Thyroid gland (tissue), 4 donors: ENCODE results near the gene UPK1A. TPM values are rescaled to one million over a fixed set of nuclear protein-coding genes. Genes with fewer than 3 reads are reported as not detected.

Experiments used
- DNase-seq, 2 donors: peaks; one replicate each; pipeline ENCODE4 v3.0.0-alpha.2; 2019
- H3K27ac ChIP-seq, 3 donors: fragments of 200-600 bp; sonication (generic); 1 replicate in 2 of 3; 2 replicates in 1 of 3; pipeline ENCODE4 v1.5.1; 2016 to 2019; ENCODE audit warnings: mild to moderate bottlenecking in 1 of 3, moderate library complexity in 1 of 3
- H3K27me3 ChIP-seq: fragments of 200-600 bp; sonication (generic); one replicate; pipeline ENCODE4 v1.5.1; 2019
- H3K36me3 ChIP-seq, 2 donors: fragments of 200-600 bp; sonication (generic); one replicate each; pipeline ENCODE4 v1.5.1; 2016 to 2019
- H3K4me1 ChIP-seq, 2 donors: fragments of 200-600 bp; sonication (generic); one replicate each; pipeline ENCODE4 v1.5.1; 2017 to 2019
- H3K4me3 ChIP-seq, 3 donors: fragments of 200-600 bp; sonication (generic); replicated peaks in 1 of 3; 1 replicate in 2 of 3; 2 replicates in 1 of 3; pipeline ENCODE4 v1.5.1; 2016; ENCODE audit warnings: mild to moderate bottlenecking in 1 of 3
- H3K9me3 ChIP-seq: fragments of 200-600 bp; sonication (generic); one replicate; pipeline ENCODE4 v1.5.1; 2017
- POLR2A ChIP-seq, 2 donors: fragments of 450-650 bp; IDR thresholded peaks; one replicate each; pipeline ENCODE4 v1.6.1; 2017; ENCODE audit warnings: antibody characterized with exemption in 2 of 2, mild to moderate bottlenecking in 2 of 2, moderate library complexity in 1 of 2
- WGBS, 2 donors: methylation state at CpG; one replicate each; pipeline ENCODE4 v1.1.5; 2017; 5-methylcytosine and 5-hydroxymethylcytosine counted together
- intact Hi-C: fragments of 100-400 bp; cut with DNase I; formaldehyde crosslinking; loops from one replicate; pipeline ENCODE4 v1.15.1; 2023
- total RNA-seq, 4 donors: library from RNA; depleted of rRNA; stranded (reverse); fragments of >200 nt; gene quantifications; one replicate each; pipeline ENCODE4 v1.2.3, GENCODE V29; 2016
- TF ChIP-seq, protein P1 (sequence below), 6 experiments: fragments of 200-600 bp in 3 of 6; fragments of 450-650 bp in 3 of 6; sonication (generic) in 3 of 6; IDR thresholded peaks; one replicate each; pipeline ENCODE4 v1.5.1; 2016 to 2019; ENCODE audit warnings: antibody characterized with exemption in 6 of 6, mild to moderate bottlenecking in 2 of 6, inconsistent platforms in 1 of 6, moderate library complexity in 1 of 6

UPK1A gene
- total RNA-seq, 4 donors from 2014 or later, result not detected

DNA sequence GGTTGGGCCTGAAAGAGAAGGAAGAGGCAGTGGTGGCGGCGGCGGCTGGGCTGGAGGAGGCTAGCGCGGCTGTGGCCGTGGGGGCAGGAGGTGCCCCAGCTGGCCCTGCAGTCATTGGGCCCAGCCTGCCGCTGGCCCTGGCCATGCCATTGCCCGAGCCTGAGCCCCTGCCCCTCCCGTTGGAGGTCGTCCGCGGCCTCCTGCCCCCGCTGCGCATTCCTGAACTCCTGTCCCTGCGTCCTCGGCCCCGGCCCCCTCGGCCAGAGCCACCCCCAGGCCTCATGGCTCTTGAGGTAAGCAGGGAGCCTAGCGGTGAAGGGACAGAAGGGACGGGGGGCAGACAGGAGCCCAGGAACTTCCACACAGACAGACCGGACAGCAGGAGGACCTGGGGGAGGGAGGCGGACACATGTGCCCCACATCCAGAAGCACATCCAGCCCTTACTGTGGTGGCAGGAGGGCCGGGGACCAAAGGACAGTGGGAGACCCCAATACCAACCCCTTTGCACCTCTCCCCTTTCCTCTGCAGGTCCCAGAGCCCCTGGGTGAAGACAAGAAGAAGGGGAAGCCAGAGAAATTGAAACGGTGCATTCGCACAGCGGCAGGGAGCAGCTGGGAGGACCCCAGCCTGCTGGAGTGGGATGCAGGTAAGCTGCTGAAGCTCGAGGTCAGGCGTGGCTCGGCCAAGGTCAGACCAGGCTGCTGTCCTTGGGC is 32.4 kb upstream of the UPK1A start:
- Histone ChIP-seq H3K4me1 (peaks cover 8 to 12% of the 10 kb centered on the region in 2 donors), H3K27me3 (no peaks in the 10 kb centered on the region), H3K4me3 (no peak overlapping the region), H3K36me3 (peaks cover 71 to 75% of the 10 kb centered on the region in 2 donors), H3K27ac (no peak overlapping the region), H3K9me3 (no peaks in the 10 kb centered on the region)
- WGBS, 2 donors, result 92 to 98% methylated on average over 12 to 20 of the region's 29 CpGs
- no peak for TF ChIP-seq POLR2A (IDR thresholded peaks at IDR 0.05)
- TF ChIP-seq, protein P1, sequence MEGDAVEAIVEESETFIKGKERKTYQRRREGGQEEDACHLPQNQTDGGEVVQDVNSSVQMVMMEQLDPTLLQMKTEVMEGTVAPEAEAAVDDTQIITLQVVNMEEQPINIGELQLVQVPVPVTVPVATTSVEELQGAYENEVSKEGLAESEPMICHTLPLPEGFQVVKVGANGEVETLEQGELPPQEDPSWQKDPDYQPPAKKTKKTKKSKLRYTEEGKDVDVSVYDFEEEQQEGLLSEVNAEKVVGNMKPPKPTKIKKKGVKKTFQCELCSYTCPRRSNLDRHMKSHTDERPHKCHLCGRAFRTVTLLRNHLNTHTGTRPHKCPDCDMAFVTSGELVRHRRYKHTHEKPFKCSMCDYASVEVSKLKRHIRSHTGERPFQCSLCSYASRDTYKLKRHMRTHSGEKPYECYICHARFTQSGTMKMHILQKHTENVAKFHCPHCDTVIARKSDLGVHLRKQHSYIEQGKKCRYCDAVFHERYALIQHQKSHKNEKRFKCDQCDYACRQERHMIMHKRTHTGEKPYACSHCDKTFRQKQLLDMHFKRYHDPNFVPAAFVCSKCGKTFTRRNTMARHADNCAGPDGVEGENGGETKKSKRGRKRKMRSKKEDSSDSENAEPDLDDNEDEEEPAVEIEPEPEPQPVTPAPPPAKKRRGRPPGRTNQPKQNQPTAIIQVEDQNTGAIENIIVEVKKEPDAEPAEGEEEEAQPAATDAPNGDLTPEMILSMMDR (IDR thresholded peaks at IDR 0.05), result no peak
- intact Hi-C loops, result no loop called here
- DNase-seq, result no peak

DNA sequence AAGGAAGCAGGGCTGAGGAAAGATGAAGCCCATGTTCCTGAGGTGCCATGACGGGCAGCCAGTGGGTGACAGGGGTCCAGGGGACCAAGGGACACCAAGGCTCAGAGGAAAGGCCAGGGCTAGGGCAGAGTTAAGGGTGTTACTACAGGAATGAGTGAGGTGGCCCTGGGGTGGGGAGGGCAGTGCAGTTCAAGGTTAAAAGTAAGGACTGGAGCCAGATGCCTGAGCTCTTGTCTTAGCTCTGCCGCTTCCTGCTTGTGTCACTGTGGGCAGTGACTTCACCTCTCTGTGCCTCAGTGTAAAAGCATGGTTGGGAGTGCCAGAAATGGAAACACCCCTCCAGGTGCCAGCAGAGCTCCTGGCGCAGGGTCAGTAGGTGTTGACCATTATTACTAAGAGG is 29.7 kb upstream of the UPK1A start:
- intact Hi-C loops, result loop anchor here (2.0 kb wide), 1 partner anchor 16 kb away; no protein-coding TSS in a partner anchor
- no peak for TF ChIP-seq POLR2A (IDR thresholded peaks at IDR 0.05)
- TF ChIP-seq, protein P1 (IDR thresholded peaks at IDR 0.05), result no peak
- no peak overlapping the region for H3K27ac ChIP-seq
- H3K27me3 ChIP-seq, result no peaks in the 10 kb centered on the region
- no peaks in the 10 kb centered on the region for H3K9me3 ChIP-seq
- WGBS, 2 donors, result 88 to 100% methylated on average over 3 of the region's 3 CpGs
- H3K4me3 ChIP-seq, result no peak overlapping the region
- peaks cover 0 to 4% of the 10 kb centered on the region in 2 donors for H3K4me1 ChIP-seq
- no peak for DNase-seq
- H3K36me3 ChIP-seq, result peaks cover 58 to 63% of the 10 kb centered on the region in 2 donors

DNA sequence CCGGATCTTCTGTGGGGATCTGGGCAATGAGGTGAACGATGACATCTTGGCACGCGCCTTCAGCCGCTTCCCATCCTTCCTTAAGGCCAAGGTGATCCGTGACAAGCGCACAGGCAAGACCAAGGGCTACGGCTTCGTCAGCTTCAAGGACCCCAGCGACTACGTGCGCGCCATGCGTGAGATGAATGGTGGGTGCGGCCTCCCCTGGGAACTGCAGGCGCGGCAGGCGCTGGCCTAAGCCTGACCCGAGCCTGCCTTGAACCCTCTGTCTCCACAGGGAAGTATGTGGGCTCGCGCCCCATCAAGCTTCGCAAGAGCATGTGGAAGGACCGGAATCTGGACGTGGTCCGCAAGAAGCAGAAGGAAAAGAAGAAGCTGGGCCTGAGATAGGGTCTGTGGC is 29.2 kb upstream of the UPK1A start:
- no peak overlapping the region for H3K27ac ChIP-seq
- intact Hi-C loops, result loop anchor here (2.0 kb wide), 1 partner anchor 16 kb away; no protein-coding TSS in a partner anchor
- no peaks in the 10 kb centered on the region for H3K27me3 ChIP-seq
- H3K4me1 ChIP-seq, result peaks cover 0 to 5% of the 10 kb centered on the region in 2 donors
- 94 to 96% methylated on average over 21 to 25 of the region's 25 CpGs for WGBS, 2 donors
- DNase-seq, result no peak
- H3K36me3 ChIP-seq, result peaks cover 56 to 58% of the 10 kb centered on the region in 2 donors
- H3K9me3 ChIP-seq, result no peaks in the 10 kb centered on the region
- TF ChIP-seq, protein P1 (IDR thresholded peaks at IDR 0.05), result no peak
- no peak for TF ChIP-seq POLR2A (IDR thresholded peaks at IDR 0.05)
- no peak overlapping the region for H3K4me3 ChIP-seq

DNA sequence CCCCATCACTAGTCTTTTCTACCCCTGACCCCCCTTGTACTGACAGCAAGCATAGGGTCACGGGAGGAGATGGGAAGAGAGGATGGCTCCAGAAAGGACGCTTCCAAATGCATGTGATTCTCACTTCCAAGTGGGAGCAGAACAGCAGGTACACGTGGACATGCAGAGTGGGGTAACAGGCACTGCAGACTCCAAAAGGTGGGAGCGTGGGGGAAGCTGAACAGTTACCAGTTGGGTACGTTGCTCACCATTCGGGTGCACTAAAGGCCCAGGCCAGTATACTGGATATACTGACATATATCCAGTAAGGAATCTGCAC is 27.0 kb upstream of the UPK1A start:
- peaks cover 35 to 40% of the 10 kb centered on the region in 2 donors for H3K36me3 ChIP-seq
- DNase-seq, result no peak
- TF ChIP-seq POLR2A (IDR thresholded peaks at IDR 0.05), result no peak
- TF ChIP-seq, protein P1 (IDR thresholded peaks at IDR 0.05), result no peak
- H3K4me3 ChIP-seq, result no peak overlapping the region
- intact Hi-C loops, result no loop called here
- H3K27ac ChIP-seq, result no peak overlapping the region
- no peaks in the 10 kb centered on the region for H3K9me3 ChIP-seq
- WGBS, 2 donors, result 45 to 49% methylated on average over 6 of the region's 6 CpGs
- no peaks in the 10 kb centered on the region for H3K27me3 ChIP-seq
- peaks cover 4 to 15% of the 10 kb centered on the region in 2 donors for H3K4me1 ChIP-seq

DNA sequence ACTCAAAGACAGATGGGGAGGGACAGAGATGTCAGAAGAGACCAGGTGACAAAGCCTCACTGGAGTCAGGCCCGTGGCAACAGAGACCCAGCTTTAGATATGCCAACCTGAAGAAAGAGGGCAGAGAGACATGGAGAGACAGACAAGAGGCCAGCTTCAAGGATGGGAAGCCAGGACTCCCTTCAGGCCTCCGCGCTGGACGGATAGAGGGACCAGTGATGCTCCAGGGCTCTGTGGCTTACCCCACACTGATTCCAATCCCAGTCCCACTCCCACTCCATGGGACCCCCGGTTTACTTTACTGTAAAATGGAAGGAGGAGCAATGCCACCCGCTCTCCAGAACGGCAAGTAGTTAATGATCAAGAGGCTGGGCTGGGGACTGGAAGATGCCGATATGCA is 26.5 kb upstream of the UPK1A start:
- no peak for TF ChIP-seq POLR2A (IDR thresholded peaks at IDR 0.05)
- TF ChIP-seq, protein P1 (IDR thresholded peaks at IDR 0.05), result no peak
- intact Hi-C loops, result no loop called here
- DNase-seq, result no peak
- H3K4me1 ChIP-seq, result peaks cover 4 to 19% of the 10 kb centered on the region in 2 donors
- H3K4me3 ChIP-seq, result no peak overlapping the region
- H3K9me3 ChIP-seq, result no peaks in the 10 kb centered on the region
- no peaks in the 10 kb centered on the region for H3K27me3 ChIP-seq
- WGBS, 2 donors, result 83 to 88% methylated on average over 8 of the region's 8 CpGs
- no peak overlapping the region for H3K27ac ChIP-seq
- peaks cover 29 to 34% of the 10 kb centered on the region in 2 donors for H3K36me3 ChIP-seq
